Effector CD8-positive, alpha-beta T cell (primary cell): ENCODE data around the gene PRMT7.
"Not testable (repeated sequence)": the region's sequence is repeated elsewhere in the genome, so short reads cannot be mapped to it uniquely, and the experiment has no call there.

ENCODE experiments used
- DNase-seq: peaks from one replicate; lab custom pipeline; 2025; lab: John Stamatoyannopoulos, UW

Gene PRMT7

GRCh38 chr16:68283346-68283745 is 27.5 kb upstream of the PRMT7 start:
- DNase-seq, result no peak

GRCh38 chr16:68283801-68284598 is 26.8 kb upstream of the PRMT7 start:
- DNase-seq, result no peak

- no peak for DNase-seq
These were observed 26.0 kb upstream of the PRMT7 start for GRCh38 chr16:68284847-68285246.

DNA sequence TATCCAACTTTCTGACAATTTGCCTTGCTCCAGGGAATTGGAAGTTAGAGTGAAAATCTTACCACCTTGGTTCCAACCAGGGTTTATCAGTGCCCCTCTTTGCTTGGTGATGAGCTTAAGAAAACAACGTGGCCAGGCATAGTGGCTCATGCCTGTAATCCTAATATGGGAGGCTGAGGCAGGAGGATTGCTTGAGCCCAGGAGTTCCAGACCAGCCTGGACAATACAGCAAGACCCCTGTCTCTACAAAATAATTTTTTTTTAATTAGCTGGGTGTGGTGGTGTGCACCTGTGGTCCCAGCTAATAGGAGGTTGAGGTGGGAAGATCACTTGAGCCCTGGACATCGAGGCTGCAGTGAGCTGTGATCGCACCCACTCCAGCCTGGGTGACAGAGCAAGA is 25.1 kb upstream of the PRMT7 start:
- DNase-seq, result no peak

DNA sequence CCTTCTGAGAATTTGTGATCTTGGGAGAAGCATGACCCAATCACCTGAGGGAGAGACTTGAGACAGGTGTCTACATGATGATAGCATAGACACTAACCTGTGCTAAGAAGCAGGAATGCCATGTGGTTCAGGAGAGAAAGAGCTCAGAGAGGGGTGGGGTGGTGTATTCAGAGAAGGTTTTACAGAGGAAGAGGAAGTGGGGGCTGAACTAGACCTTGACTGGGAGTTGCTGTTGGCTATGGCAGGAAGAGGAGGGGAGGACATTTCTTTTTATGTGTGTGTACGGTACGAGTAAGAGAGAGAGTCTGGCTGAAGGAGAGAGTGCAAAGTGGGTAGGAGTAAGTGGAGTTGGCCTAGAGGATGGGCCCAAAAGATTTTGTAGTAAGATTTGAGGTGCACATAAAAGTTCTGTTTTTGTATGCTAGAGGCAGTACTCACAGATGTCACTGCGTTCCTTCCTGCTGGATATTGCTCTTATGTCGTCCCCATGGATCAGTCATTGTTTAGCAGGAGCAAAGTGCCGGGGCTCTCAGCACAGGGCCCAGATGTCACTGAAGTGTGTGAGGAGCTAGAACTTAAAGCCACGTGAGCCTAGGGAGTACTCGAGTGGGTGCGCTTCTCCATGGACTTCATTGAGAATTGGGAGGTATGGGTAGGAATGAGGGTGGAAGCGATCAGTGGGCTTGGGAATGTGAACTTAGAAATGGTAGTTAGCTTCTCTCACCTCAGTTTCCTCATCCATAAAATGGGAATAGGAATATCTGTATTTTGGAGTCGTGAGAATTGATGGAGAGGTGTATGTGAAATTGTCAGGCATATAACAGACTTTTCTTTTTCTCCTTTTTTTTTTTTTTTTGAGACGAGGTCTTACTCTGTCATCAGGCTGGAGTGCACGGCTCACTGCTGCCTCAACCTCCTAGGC is 24.4 kb upstream of the PRMT7 start:
- no peak for DNase-seq

DNA sequence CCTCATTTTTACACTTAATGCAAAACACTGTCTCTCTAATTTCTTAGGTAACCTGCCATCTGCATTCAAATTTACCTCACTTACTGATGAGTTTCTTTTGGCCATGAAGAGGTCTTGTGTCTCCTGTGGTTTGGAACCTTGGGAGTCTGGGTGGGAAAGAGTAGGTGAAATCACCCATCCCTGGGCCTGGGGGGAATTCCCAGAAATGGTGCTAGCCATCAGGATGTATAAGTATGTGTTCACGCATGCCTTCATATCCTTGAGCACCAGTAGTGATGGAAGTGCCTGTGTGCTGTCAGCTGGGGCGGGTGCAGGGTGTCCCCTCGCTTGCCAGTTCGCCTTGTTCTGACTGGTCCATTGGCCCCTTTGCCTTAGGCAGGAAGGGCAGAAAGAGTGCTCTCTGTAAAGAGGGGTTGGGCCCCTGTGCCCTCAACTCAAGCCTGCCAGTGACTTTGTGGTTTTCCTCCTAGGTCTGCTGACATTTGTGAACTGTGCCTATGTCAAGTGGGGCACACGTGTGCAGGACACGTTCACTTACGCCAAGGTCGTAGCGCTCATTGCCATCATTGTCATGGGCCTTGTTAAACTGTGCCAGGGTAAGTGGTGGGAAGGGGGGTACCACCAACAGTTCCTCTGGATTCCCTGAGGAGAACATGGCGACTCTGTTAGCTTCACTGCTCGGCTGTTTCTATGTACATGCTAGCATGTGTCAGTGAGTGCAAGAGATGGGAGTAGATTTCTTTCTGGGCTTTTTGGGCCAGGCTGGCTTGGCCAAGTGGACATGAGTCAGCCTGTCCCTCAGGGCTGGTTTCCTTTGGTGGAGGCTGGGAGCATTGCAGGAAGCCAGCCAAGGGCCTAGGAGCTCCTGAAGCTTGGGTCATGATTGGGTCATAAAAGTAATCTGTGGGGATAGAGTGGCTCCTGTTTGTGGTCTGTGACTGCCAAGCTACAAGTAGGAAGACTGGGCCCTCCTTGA is 23.3 kb upstream of the PRMT7 start:
- DNase-seq, result no peak

- no peak for DNase-seq
These were observed 22.6 kb upstream of the PRMT7 start for GRCh38 chr16:68288252-68288650.

GRCh38 chr16:68288796-68289195 is 22.0 kb upstream of the PRMT7 start:
- DNase-seq, result not testable (repeated sequence)

- DNase-seq, result no peak
These were observed 21.6 kb upstream of the PRMT7 start for GRCh38 chr16:68289202-68289601.

DNA sequence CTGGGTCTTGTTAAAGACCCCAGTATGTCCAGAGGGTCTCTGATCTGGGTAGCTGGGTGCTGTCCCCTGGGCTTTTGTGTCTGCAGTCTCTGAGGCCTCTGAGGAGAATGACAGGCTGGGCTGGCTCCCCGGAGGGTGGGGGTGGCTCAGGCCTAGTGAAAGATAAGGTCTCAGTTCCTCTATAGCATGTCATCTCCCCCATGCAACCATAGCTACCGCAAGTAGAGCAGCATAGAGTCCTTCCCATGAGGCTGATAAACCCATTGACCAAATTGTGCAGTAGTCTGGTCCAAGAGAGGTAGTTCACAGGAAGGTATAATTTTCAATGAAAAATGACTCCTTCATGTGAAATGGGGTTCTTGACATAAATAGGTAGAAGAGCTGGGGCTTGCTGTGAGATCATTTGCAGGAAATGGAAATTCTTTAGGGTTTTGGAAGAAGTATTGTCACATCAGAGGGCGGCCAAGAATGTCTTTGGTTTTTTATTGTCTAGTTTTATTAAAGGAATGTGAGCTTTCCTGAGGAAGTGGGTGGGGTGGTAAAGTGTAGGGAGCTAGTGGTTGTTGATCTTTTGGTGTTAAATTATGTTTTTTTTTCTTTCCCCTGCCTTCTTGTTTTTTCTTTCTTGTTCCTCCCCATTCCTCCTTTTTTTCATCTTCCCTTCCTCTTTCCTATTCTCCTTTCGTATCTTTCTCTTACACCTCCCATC is 21.0 kb upstream of the PRMT7 start:
- no peak for DNase-seq

DNA sequence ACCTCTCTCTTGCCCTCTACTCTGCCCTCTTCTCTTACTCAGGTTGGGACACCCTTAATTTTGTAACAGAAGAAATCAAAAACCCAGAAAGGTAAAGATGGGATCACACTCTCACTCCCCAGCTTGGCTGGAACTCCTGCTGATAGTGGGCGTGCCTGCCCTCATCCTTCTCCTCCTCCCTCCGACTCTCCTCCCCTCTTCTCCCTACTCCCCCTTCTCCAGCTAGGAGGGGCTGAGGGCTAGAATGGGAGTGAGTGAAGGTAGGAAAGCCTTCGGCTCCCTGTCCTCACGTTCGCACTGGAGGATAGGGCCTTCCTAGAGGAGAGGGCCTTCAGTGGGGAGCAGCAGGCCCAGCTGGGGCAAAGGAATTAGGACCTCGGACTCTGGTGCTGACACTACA is 20.4 kb upstream of the PRMT7 start:
- no peak for DNase-seq

DNA sequence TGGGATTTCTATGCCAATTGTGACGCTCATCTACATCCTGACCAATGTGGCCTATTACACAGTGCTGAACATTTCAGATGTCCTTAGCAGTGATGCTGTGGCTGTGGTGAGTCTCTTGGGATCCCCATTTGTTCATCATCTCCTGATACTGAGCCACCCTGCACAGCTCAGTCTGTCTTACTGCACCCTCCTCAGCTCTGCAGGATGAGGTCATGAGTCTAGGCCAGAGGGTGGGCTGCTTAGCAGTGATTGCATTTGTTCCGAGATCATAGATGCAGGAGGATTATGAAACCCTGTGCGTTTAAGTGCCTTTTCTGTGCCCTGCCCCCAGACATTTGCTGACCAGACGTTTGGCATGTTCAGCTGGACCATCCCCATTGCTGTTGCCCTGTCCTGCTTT is 19.6 kb upstream of the PRMT7 start:
- DNase-seq, result no peak

GRCh38 chr16:68292425-68292824 is 18.4 kb upstream of the PRMT7 start:
- DNase-seq, result no peak

DNA sequence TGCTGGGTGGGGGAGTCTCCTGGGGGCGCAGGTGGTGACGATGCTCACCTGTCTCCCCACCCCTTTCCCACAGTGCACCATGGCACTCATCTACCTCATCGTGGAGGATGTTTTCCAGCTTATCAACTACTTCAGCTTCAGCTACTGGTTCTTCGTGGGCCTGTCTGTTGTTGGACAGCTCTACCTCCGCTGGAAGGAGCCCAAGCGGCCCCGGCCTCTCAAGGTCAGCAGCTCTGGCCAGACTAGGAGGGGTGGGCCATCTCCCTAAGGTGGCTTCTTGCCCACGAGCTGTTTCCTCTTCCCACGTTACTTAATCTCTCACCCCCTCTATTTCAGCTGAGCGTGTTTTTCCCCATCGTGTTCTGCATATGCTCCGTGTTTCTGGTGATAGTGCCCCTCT is 14.5 kb upstream of the PRMT7 start:
- no peak for DNase-seq

DNA sequence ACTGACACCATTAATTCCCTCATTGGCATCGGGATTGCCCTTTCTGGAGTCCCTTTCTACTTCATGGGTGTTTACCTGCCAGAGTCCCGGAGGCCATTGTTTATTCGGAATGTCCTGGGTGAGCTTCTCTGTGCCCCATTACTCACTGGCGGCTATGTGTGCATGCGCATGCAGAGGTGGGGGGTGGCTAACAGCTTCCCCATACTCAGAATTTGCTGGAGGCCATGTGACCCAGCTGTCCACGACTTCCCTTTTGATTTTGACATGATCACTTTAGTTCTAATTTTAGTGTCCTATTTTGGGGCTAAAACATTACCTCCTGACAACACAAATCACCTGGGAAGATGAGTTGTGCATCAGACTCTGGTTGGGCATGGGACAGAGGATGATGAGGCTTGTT is 14.1 kb upstream of the PRMT7 start:
- DNase-seq, result no peak

- DNase-seq, result no peak
These were observed 12.9 kb upstream of the PRMT7 start for GRCh38 chr16:68297908-68298307.

- DNase-seq, result no peak
These were observed 12.5 kb upstream of the PRMT7 start for GRCh38 chr16:68298312-68298711.

DNA sequence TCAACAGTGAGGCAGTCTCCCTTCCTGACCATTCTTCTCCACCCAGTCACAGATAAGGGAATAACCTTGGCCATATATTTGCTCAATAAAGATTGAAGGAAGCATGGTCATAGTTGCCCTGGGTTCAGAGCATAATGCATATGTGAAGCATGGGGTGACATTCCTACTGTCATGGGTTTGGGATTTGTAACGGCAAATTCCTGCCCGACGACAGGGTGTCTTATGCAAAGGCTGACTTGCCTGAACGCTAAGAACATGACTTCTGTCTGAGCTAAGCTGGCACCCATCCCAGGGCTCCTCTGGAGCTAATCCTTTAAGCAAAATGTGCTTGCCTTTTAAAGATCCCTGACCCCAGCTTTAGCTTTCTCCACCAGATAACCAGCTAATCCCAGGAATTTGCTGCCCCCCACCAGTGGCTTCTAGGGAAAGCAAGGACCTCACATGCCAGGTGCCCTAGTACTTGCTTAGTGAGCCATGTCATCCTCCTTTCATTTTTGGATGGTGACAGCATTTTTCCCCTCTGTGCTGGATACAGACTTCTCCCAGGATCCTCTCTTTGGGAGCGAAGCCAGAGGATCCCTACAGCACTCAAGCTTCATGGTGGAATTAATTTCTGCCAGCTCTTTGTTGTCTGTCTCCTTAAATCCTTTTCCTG is 11.8 kb upstream of the PRMT7 start:
- DNase-seq, result no peak

- DNase-seq, result no peak
These were observed 11.0 kb upstream of the PRMT7 start for GRCh38 chr16:68299571-68300453.
